Measurements from ENCODE around the gene KIF26B. TPM values are rescaled to one million over a fixed set of nuclear protein-coding genes. Genes with fewer than 3 reads are reported as not detected.

The KIF26B gene
- total RNA-seq, 1 experiment from 2014 or later: 0.04 TPM

- H3K4me3 ChIP-seq (ENCODE audit: low read length): no peak overlapping the region
- H3K4me1 ChIP-seq (ENCODE audit: insufficient read depth, low read length): no peaks in the 10 kb centered on the region
- TF ChIP-seq EZH2phosphoT487 (IDR thresholded peaks at IDR 0.05; ENCODE audit: borderline replicate concordance, low read length) (no peak), EZH2 (IDR thresholded peaks at IDR 0.05; ENCODE audit: low read length, unreplicated experiment) (no peak), CTCF (conservative IDR thresholded peaks at IDR 0.05; ENCODE audit: low read depth, low read length) (no peak)
- no peaks in the 10 kb centered on the region for H3F3A ChIP-seq (ENCODE audit: low read length, unreplicated experiment)
- ChIA-PET CTCF (no interaction called here), POLR2A (ENCODE audit: unreplicated experiment) (no interaction called here)
- no peak overlapping the region for H2AFZ ChIP-seq (ENCODE audit: low read length)
- H3K9me2 ChIP-seq (replicated peaks; ENCODE audit: low read length): no peaks in the 10 kb centered on the region
- DNase-seq (no peak), ATAC-seq (no peak)
- H3K4me2 ChIP-seq (ENCODE audit: low read length): no peak overlapping the region
- H3K9me3 ChIP-seq (ENCODE audit: low read length): no peaks in the 10 kb centered on the region
- BruUV-seq (replicated peaks): no TSS peak
- H4K20me1 ChIP-seq (ENCODE audit: low read length): no peaks in the 10 kb centered on the region
- no peaks in the 10 kb centered on the region for H3K27me3 ChIP-seq (ENCODE audit: low read length)
- H3K79me2 ChIP-seq (ENCODE audit: low read length): no peaks in the 10 kb centered on the region
- no peak overlapping the region for H3K27ac ChIP-seq (ENCODE audit: low read length)
- intact Hi-C loops (cut with micrococcal nuclease): no loop called here
- no peak overlapping the region for H3K9ac ChIP-seq (ENCODE audit: low read length)
- no peaks in the 10 kb centered on the region for H3K36me3 ChIP-seq (ENCODE audit: low read depth, low read length)
These were observed 597.1 kb downstream of the KIF26B start for GRCh38 chr1:245751726-245752470.

- ATAC-seq (no peak), DNase-seq (no peak)
- ChIA-PET POLR2A (ENCODE audit: unreplicated experiment) (no interaction called here), CTCF (no interaction called here)
- Histone ChIP-seq H4K20me1 (ENCODE audit: low read length) (no peaks in the 10 kb centered on the region), H3K9ac (ENCODE audit: low read length) (no peak overlapping the region), H3K27ac (ENCODE audit: low read length) (no peak overlapping the region), H3K4me1 (ENCODE audit: insufficient read depth, low read length) (no peaks in the 10 kb centered on the region), H3K9me2 (replicated peaks; ENCODE audit: low read length) (no peaks in the 10 kb centered on the region), H3K4me2 (ENCODE audit: low read length) (no peak overlapping the region), H3F3A (ENCODE audit: low read length, unreplicated experiment) (no peaks in the 10 kb centered on the region), H3K9me3 (ENCODE audit: low read length) (no peaks in the 10 kb centered on the region), H3K27me3 (ENCODE audit: low read length) (no peaks in the 10 kb centered on the region), H3K36me3 (ENCODE audit: low read depth, low read length) (no peaks in the 10 kb centered on the region), H3K79me2 (ENCODE audit: low read length) (no peaks in the 10 kb centered on the region), H2AFZ (ENCODE audit: low read length) (no peak overlapping the region), H3K4me3 (ENCODE audit: low read length) (no peak overlapping the region)
- no TSS peak for BruUV-seq (replicated peaks)
- TF ChIP-seq EZH2phosphoT487 (IDR thresholded peaks at IDR 0.05; ENCODE audit: borderline replicate concordance, low read length) (no peak), CTCF (conservative IDR thresholded peaks at IDR 0.05; ENCODE audit: low read depth, low read length) (no peak), EZH2 (IDR thresholded peaks at IDR 0.05; ENCODE audit: low read length, unreplicated experiment) (no peak)
- intact Hi-C loops (cut with micrococcal nuclease): no loop called here
These were observed 597.8 kb downstream of the KIF26B start for GRCh38 chr1:245752561-245752960.

GRCh38 chr1:245753807-245754206 lies 599.0 kb downstream of the KIF26B start:
- Histone ChIP-seq H3K36me3 (ENCODE audit: low read depth, low read length) (no peaks in the 10 kb centered on the region), H2AFZ (ENCODE audit: low read length) (no peak overlapping the region), H3F3A (ENCODE audit: low read length, unreplicated experiment) (no peaks in the 10 kb centered on the region), H3K79me2 (ENCODE audit: low read length) (no peaks in the 10 kb centered on the region), H3K9ac (ENCODE audit: low read length) (no peak overlapping the region), H4K20me1 (ENCODE audit: low read length) (no peaks in the 10 kb centered on the region), H3K27ac (ENCODE audit: low read length) (no peak overlapping the region), H3K9me3 (ENCODE audit: low read length) (no peaks in the 10 kb centered on the region), H3K4me2 (ENCODE audit: low read length) (no peak overlapping the region), H3K4me3 (ENCODE audit: low read length) (no peak overlapping the region), H3K4me1 (ENCODE audit: insufficient read depth, low read length) (no peaks in the 10 kb centered on the region), H3K27me3 (ENCODE audit: low read length) (no peaks in the 10 kb centered on the region), H3K9me2 (replicated peaks; ENCODE audit: low read length) (no peaks in the 10 kb centered on the region)
- no TSS peak for BruUV-seq (replicated peaks)
- no peak for ATAC-seq
- TF ChIP-seq EZH2phosphoT487 (IDR thresholded peaks at IDR 0.05; ENCODE audit: borderline replicate concordance, low read length) (no peak), CTCF (conservative IDR thresholded peaks at IDR 0.05; ENCODE audit: low read depth, low read length) (no peak), EZH2 (IDR thresholded peaks at IDR 0.05; ENCODE audit: low read length, unreplicated experiment) (no peak)
- DNase-seq: no peak
- CTCF ChIA-PET: no interaction called here
- intact Hi-C loops (cut with micrococcal nuclease): no loop called here
- POLR2A ChIA-PET (ENCODE audit: unreplicated experiment): no interaction called here
